Activated gamma-delta T cell treated with Interleukin-2 at 50 U/mL for 16 hours (primary cell): ENCODE results near the gene PLEKHD1.
"Not testable (repeated sequence)": the region's sequence is repeated elsewhere in the genome, so short reads cannot be mapped to it uniquely, and the experiment has no call there.

Experiments
- DNase-seq: peaks from one replicate; pipeline ENCODE4 v3.0.0-alpha.2; 2020

PLEKHD1 gene

GRCh38 chr14:69484444-69485314 lies at the start of gene PLEKHD1:
TSS of gene PLEKHD1 (plus strand) at chr14:69484728. CDS start at chr14:69484966, 238 bp downstream.
- no peak for DNase-seq

GRCh38 chr14:69439521-69440270 lies 44.8 kb upstream of the PLEKHD1 start:
- no peak for DNase-seq

- no peak for DNase-seq
Observed at GRCh38 chr14:69441948-69442347, 42.6 kb upstream of the PLEKHD1 start.

- no peak for DNase-seq
Observed at GRCh38 chr14:69443296-69443805, 41.2 kb upstream of the PLEKHD1 start.

GRCh38 chr14:69449216-69449615 lies 35.3 kb upstream of the PLEKHD1 start:
- DNase-seq, result no peak

- no peak for DNase-seq
Observed at GRCh38 chr14:69451941-69452340, 32.6 kb upstream of the PLEKHD1 start.

- no peak for DNase-seq
Observed at GRCh38 chr14:69458350-69458749, 26.2 kb upstream of the PLEKHD1 start.

GRCh38 chr14:69459122-69459521 lies 25.4 kb upstream of the PLEKHD1 start:
- DNase-seq, result no peak

- DNase-seq, result peak; percentile 29
Observed at GRCh38 chr14:69460093-69460701, 24.3 kb upstream of the PLEKHD1 start.

- DNase-seq, result no peak
Observed at GRCh38 chr14:69464379-69464778, 20.1 kb upstream of the PLEKHD1 start.

- no peak for DNase-seq
Observed at GRCh38 chr14:69464829-69465228, 19.7 kb upstream of the PLEKHD1 start.

GRCh38 chr14:69468949-69469348 lies 15.6 kb upstream of the PLEKHD1 start:
- DNase-seq, result no peak

- DNase-seq, result no peak
Observed at GRCh38 chr14:69471436-69471835, 13.1 kb upstream of the PLEKHD1 start.

- no peak for DNase-seq
Observed at GRCh38 chr14:69471916-69472315, 12.6 kb upstream of the PLEKHD1 start.

GRCh38 chr14:69473260-69473659 lies 11.3 kb upstream of the PLEKHD1 start:
- DNase-seq, result no peak

- no peak for DNase-seq
Observed at GRCh38 chr14:69473946-69474345, 10.6 kb upstream of the PLEKHD1 start.

GRCh38 chr14:69475194-69475818 lies 9.2 kb upstream of the PLEKHD1 start:
- no peak for DNase-seq

- not testable (repeated sequence) for DNase-seq
Observed at GRCh38 chr14:69476824-69477450, 7.6 kb upstream of the PLEKHD1 start.

- not testable (repeated sequence) for DNase-seq
Observed at GRCh38 chr14:69478055-69478454, 6.5 kb upstream of the PLEKHD1 start.

- no peak for DNase-seq
Observed at GRCh38 chr14:69479696-69480095, 4.8 kb upstream of the PLEKHD1 start.

- no peak for DNase-seq
Observed at GRCh38 chr14:69480136-69480535, 4.4 kb upstream of the PLEKHD1 start.

- no peak for DNase-seq
Observed at GRCh38 chr14:69481815-69482568, 2.5 kb upstream of the PLEKHD1 start.
